ENCODE measurements around the gene SMARCD3.

Gene SMARCD3

GRCh38 chr7:151228024-151228866, 20.2 kb downstream of the SMARCD3 start:
- no peaks in the 10 kb centered on the region for H3K27me3 Mint-ChIP-seq (ENCODE audit: low read depth)

DNA sequence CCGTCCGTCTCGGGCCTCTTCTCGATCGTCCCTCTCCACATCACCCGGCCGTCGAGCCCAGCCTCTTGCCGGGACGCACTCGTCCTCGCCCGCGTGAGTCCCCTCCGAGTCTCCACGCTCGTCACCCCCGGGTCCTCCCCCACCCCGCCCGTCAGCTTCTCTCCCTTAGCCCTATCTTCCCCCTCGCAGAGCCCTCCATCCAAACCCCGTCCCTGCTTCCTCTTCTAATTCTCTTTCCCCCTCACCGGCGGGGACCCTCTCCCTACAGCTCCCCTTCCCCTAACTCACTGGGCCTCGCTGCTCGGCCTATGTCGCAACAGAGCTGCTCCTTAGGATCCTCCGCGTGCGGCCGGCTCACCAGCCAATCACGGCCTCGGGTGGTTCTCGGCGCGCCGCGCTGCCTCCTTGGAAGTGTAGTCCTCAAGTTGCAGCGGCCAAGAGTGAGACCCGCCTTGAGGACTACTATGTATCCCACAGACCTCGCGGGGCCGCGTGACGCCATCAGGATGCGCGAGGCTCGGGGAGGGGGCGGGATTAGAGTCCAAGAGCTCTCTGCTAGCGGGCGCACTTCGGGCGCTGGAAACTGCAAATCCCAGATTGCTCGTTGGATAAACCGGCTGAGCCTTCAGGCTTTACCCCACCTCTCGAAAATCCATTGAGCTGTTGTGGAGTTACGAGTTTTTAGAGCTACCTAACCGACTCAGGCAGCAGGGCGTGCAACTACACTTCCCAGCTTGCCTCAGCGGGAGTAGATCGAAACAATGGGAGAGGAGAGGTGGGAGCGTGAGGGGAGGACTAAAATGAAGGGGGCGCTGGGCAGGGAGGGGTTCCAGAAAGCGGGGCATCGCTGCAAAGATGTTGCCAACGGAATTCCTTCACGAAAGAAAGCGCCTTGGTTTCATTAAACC, 21.4 kb downstream of the SMARCD3 start, which contains the start of gene ABCF2:
ABCF2 (minus strand) TSS at position 331 of the 908 bp plus-strand sequence. CDS start 747 bp downstream, outside the sequence.
- peak within 1 kb of the TSS; percentile 94 to 98 (median 95) for H3K4me3 Mint-ChIP-seq
- no peaks in the 10 kb centered on the region for H3K9me3 Mint-ChIP-seq
- H3K27me3 Mint-ChIP-seq (ENCODE audit: low read depth) = no peaks in the 10 kb centered on the region
- peak within 1 kb of the TSS; percentile 99 for H3K27ac Mint-ChIP-seq
- peaks cover 39% of the 10 kb centered on the region for H3K4me1 Mint-ChIP-seq
- TF ChIP-seq, protein P1, sequence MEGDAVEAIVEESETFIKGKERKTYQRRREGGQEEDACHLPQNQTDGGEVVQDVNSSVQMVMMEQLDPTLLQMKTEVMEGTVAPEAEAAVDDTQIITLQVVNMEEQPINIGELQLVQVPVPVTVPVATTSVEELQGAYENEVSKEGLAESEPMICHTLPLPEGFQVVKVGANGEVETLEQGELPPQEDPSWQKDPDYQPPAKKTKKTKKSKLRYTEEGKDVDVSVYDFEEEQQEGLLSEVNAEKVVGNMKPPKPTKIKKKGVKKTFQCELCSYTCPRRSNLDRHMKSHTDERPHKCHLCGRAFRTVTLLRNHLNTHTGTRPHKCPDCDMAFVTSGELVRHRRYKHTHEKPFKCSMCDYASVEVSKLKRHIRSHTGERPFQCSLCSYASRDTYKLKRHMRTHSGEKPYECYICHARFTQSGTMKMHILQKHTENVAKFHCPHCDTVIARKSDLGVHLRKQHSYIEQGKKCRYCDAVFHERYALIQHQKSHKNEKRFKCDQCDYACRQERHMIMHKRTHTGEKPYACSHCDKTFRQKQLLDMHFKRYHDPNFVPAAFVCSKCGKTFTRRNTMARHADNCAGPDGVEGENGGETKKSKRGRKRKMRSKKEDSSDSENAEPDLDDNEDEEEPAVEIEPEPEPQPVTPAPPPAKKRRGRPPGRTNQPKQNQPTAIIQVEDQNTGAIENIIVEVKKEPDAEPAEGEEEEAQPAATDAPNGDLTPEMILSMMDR (IDR thresholded peaks at IDR 0.05; ENCODE audit: unreplicated experiment in 3 of 3) = no peak
- H3K36me3 Mint-ChIP-seq (ENCODE audit: low read depth) = peaks cover 29% of the 10 kb centered on the region

More at GRCh38 chr7:151228024-151228866, 20.2 kb downstream of the SMARCD3 start:
- H3K9me3 Mint-ChIP-seq = no peaks in the 10 kb centered on the region
- TF ChIP-seq, protein P1 (IDR thresholded peaks at IDR 0.05; ENCODE audit: unreplicated experiment in 3 of 3) = no peak
- H3K4me1 Mint-ChIP-seq = peaks cover 45% of the 10 kb centered on the region
- H3K36me3 Mint-ChIP-seq (ENCODE audit: low read depth) = peaks cover 18% of the 10 kb centered on the region
- peak overlapping the region; percentile 94 to 98 (median 95) for H3K4me3 Mint-ChIP-seq
- peak overlapping the region; percentile 99 for H3K27ac Mint-ChIP-seq

GRCh38 chr7:151226560-151226874, 22.0 kb downstream of the SMARCD3 start:
- Mint-ChIP-seq H3K27ac (peak overlapping the region in 2 of 3 experiments; percentile 99), H3K4me1 (peaks cover 33% of the 10 kb centered on the region), H3K27me3 (ENCODE audit: low read depth) (no peaks in the 10 kb centered on the region), H3K36me3 (ENCODE audit: low read depth) (peaks cover 31% of the 10 kb centered on the region), H3K4me3 (peak overlapping the region; percentile 94 to 98 (median 95)), H3K9me3 (no peaks in the 10 kb centered on the region)
- TF ChIP-seq, protein P1 (IDR thresholded peaks at IDR 0.05; ENCODE audit: unreplicated experiment in 3 of 3) = no peak

- H3K9me3 Mint-ChIP-seq = no peaks in the 10 kb centered on the region
- H3K27me3 Mint-ChIP-seq (ENCODE audit: low read depth) = no peaks in the 10 kb centered on the region
- H3K4me1 Mint-ChIP-seq = peaks cover 32% of the 10 kb centered on the region
- H3K4me3 Mint-ChIP-seq = peak overlapping the region; percentile 94 to 98 (median 95)
- H3K36me3 Mint-ChIP-seq (ENCODE audit: low read depth) = peaks cover 32% of the 10 kb centered on the region
- TF ChIP-seq, protein P1 (IDR thresholded peaks at IDR 0.05; ENCODE audit: unreplicated experiment in 3 of 3) = no peak
- no peak overlapping the region for H3K27ac Mint-ChIP-seq
Observed at GRCh38 chr7:151225948-151226510, 22.5 kb downstream of the SMARCD3 start.

DNA sequence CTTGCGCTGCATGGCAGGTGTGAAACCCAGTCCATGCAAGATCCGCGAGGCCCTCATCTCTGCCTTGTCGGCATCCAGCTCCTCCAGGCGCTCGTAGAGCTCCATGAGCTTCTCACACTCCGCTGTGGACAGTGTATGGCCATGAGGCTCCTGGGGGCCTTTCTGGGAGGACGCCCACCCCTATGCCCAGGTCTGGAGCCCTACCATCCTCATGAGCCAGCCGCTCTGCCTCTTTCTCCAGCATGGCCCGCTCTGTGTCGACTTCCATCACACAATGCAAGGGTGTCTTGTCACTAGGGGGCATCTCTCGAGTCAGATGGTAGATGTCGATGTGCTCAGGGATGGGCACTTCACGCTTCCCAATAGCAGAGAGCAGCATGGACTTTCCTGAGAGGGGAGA, 24.8 kb downstream of the SMARCD3 start:
- TF ChIP-seq, protein P1 (IDR thresholded peaks at IDR 0.05; ENCODE audit: unreplicated experiment in 3 of 3) = no peak
- no peak overlapping the region for H3K27ac Mint-ChIP-seq
- H3K9me3 Mint-ChIP-seq = no peaks in the 10 kb centered on the region
- peak overlapping the region in 1 of 3 experiments; percentile 8 for H3K4me3 Mint-ChIP-seq
- peaks cover 48% of the 10 kb centered on the region for H3K36me3 Mint-ChIP-seq (ENCODE audit: low read depth)
- H3K4me1 Mint-ChIP-seq = peaks cover 32% of the 10 kb centered on the region
- H3K27me3 Mint-ChIP-seq (ENCODE audit: low read depth) = no peaks in the 10 kb centered on the region

All from nephron (organoid).